OCI-LY7 (cell line): ENCODE measurements around the gene MNT.

Experiments
- EZH2phosphoT487 ChIP-seq: fragments of 200-600 bp; sonication (generic); IDR thresholded peaks from 2 replicates; pipeline ENCODE4 v1.6.1; 2018; ENCODE audit warnings: low read depth, borderline replicate concordance, mild to moderate bottlenecking, mixed run types, antibody characterized with exemption, low read length, moderate library complexity, mixed read lengths
- TF ChIP-seq, protein P1 (sequence below): fragments of 200-600 bp; sonication (generic); conservative IDR thresholded peaks from 2 replicates; pipeline ENCODE4 v1.5.1; 2014; ENCODE audit warnings: mild to moderate bottlenecking, antibody characterized with exemption, low read length, moderate library complexity, mixed read lengths

DNA sequence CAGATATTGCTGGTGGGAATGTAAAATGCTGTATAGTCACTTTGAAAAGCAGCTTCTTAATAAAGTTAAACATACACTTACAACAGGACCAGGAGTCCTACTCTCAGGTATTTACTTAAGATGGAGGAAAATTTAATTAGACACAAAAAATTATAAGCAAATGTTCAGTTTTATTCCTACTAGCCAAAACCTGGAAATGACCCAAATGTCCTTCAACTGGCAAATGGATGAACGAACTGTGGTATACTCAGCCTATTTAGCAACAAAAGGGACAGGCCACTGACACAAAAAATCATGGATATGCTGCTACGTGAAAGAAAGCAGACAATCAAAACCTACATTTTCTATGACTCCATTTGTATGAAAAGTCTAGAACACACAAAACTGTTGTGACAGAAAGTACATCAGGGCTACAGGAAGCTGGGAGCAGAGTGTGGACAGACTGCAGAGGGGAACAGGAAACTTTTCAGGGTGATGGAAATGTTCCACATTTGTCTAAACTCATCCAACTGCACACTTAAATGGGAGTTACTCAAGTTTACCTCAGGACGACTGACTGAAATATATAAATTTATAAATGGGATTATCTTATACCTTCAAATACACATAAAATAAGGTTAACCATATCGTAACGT is 49.3 kb upstream of the MNT start:
- TF ChIP-seq, protein P1, sequence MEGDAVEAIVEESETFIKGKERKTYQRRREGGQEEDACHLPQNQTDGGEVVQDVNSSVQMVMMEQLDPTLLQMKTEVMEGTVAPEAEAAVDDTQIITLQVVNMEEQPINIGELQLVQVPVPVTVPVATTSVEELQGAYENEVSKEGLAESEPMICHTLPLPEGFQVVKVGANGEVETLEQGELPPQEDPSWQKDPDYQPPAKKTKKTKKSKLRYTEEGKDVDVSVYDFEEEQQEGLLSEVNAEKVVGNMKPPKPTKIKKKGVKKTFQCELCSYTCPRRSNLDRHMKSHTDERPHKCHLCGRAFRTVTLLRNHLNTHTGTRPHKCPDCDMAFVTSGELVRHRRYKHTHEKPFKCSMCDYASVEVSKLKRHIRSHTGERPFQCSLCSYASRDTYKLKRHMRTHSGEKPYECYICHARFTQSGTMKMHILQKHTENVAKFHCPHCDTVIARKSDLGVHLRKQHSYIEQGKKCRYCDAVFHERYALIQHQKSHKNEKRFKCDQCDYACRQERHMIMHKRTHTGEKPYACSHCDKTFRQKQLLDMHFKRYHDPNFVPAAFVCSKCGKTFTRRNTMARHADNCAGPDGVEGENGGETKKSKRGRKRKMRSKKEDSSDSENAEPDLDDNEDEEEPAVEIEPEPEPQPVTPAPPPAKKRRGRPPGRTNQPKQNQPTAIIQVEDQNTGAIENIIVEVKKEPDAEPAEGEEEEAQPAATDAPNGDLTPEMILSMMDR: no peak
- no peak for TF ChIP-seq EZH2phosphoT487
